ENCODE results near the gene LYSMD3.

LYSMD3 gene

GRCh38 chr5:90529939-90530677, 724 bp upstream of the LYSMD3 start:
- peaks cover 27% of the 10 kb centered on the region for H3K4me1 Mint-ChIP-seq
- H3K27me3 Mint-ChIP-seq = peaks cover 10% of the 10 kb centered on the region
- H3K9me3 Mint-ChIP-seq = no peaks in the 10 kb centered on the region
- peaks cover 4% of the 10 kb centered on the region for H3K36me3 Mint-ChIP-seq
- H3K4me3 Mint-ChIP-seq = peak overlapping the region; percentile 99
- peak overlapping the region; percentile 97 for H3K27ac Mint-ChIP-seq

DNA sequence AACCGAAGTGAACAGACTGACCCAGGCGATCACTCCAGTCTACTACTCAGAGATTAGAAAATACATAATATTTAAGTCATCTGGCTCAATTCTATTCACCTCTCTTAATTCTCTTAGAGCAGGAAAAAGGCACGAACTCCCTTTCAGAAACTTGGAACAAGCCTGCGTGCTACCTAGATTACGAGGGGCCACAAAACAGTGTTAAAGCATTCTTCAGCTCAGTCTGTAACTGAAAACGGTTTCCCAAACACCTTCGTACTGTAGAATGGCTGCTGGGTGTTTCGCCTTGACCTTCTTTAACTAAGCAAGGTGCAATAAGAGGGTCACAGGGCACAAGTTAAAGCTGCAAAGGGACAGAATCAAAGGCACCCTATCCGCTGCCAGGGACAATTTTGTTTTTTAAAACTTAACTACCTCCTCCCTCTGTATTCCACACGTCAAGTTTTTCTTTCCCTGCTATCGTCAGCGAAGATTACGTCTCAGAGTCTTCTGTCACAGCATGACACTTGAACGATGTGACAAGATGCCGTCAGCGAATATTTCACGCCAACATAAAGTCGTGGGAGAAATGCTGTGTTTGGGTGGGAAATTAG, 687 bp downstream of the LYSMD3 start:
- H3K9me3 Mint-ChIP-seq = no peaks in the 10 kb centered on the region
- peaks cover 5% of the 10 kb centered on the region for H3K36me3 Mint-ChIP-seq
- peaks cover 5% of the 10 kb centered on the region for H3K27me3 Mint-ChIP-seq
- H3K4me3 Mint-ChIP-seq = peak overlapping the region; percentile 99
- H3K4me1 Mint-ChIP-seq = peaks cover 35% of the 10 kb centered on the region
- peak overlapping the region; percentile 76 for H3K27ac Mint-ChIP-seq

GRCh38 chr5:90519081-90519480, 10.3 kb downstream of the LYSMD3 start:
- H3K9me3 Mint-ChIP-seq = no peaks in the 10 kb centered on the region
- no peak overlapping the region for H3K4me3 Mint-ChIP-seq
- H3K4me1 Mint-ChIP-seq = peaks cover 31% of the 10 kb centered on the region
- H3K27ac Mint-ChIP-seq = peak overlapping the region; percentile 36
- H3K36me3 Mint-ChIP-seq = peaks cover 26% of the 10 kb centered on the region
- no peaks in the 10 kb centered on the region for H3K27me3 Mint-ChIP-seq

DNA sequence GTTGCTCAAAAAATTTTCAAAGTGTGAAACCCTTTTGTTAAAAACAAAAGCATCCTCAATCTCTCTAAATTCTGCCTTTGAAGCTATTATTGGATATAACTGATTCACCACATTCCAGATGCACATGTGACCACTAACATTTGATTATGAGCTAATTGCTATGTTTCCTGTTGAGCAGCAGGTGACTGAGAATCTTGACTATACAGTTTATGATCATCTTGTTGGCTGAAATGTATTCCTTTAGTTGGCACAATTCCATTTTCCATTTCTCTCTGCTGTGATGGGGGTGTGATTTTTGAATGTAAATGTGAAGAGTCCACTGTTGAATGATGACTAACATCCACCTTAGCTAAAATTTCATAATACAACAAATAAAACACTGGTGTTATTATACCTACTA, 10.7 kb downstream of the LYSMD3 start:
- Mint-ChIP-seq H3K4me1 (peaks cover 27% of the 10 kb centered on the region), H3K36me3 (peaks cover 26% of the 10 kb centered on the region), H3K4me3 (no peak overlapping the region), H3K27ac (peak overlapping the region; percentile 36), H3K27me3 (no peaks in the 10 kb centered on the region), H3K9me3 (no peaks in the 10 kb centered on the region)

GRCh38 chr5:90514520-90514919, 14.9 kb downstream of the LYSMD3 start:
- Mint-ChIP-seq H3K4me1 (peaks cover 11% of the 10 kb centered on the region), H3K4me3 (no peak overlapping the region), H3K9me3 (no peaks in the 10 kb centered on the region), H3K27ac (peak overlapping the region; percentile 24), H3K36me3 (peaks cover 12% of the 10 kb centered on the region), H3K27me3 (no peaks in the 10 kb centered on the region)

DNA sequence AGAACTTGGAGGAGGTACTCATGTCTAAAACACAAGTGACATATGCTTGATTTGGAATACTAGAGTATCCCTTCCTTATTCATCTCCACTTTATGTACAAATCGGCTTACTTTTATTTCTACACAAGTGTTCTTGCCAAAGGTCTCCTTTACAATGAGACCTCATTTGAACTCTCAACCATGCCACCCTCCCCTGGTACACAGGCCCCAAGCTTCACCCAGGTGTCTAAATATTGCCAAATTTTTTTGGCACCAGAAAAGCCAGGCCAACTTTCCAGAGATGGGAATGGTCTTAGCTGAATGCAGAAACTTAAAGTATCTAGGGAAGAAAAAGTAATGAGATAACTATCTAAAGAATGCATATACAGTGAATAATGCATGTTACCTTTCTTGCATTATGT, 18.9 kb downstream of the LYSMD3 start:
- Mint-ChIP-seq H3K9me3 (no peaks in the 10 kb centered on the region), H3K27ac (no peak overlapping the region), H3K4me1 (peaks cover 6% of the 10 kb centered on the region), H3K36me3 (peaks cover 12% of the 10 kb centered on the region), H3K27me3 (no peaks in the 10 kb centered on the region), H3K4me3 (no peak overlapping the region)

GRCh38 chr5:90506221-90506620, 23.2 kb downstream of the LYSMD3 start:
- Mint-ChIP-seq H3K9me3 (no peaks in the 10 kb centered on the region), H3K36me3 (peaks cover 12% of the 10 kb centered on the region), H3K4me3 (no peak overlapping the region), H3K27ac (no peak overlapping the region), H3K27me3 (no peaks in the 10 kb centered on the region), H3K4me1 (peaks cover 6% of the 10 kb centered on the region)

DNA sequence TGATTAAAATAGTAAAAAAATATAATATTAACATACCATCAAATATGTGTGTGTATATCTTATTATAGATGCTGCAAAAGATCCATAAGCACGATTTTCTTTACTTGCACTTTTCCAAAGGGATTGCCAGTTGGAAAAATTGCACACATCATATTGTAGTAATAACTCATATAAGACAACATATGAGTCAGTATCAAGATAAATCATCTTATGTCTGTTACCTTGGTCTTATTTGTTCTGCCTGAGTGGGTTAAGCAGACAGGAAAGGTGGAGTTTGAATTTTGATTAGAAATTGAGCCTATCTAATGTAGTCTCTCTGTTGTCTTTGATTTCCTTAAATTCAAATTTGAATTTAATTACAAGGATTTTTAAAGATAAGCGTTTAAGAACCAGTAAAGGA, 24.6 kb downstream of the LYSMD3 start:
- Mint-ChIP-seq H3K27ac (no peak overlapping the region), H3K4me1 (peaks cover 6% of the 10 kb centered on the region), H3K9me3 (no peaks in the 10 kb centered on the region), H3K36me3 (peaks cover 12% of the 10 kb centered on the region), H3K4me3 (no peak overlapping the region), H3K27me3 (no peaks in the 10 kb centered on the region)

DNA sequence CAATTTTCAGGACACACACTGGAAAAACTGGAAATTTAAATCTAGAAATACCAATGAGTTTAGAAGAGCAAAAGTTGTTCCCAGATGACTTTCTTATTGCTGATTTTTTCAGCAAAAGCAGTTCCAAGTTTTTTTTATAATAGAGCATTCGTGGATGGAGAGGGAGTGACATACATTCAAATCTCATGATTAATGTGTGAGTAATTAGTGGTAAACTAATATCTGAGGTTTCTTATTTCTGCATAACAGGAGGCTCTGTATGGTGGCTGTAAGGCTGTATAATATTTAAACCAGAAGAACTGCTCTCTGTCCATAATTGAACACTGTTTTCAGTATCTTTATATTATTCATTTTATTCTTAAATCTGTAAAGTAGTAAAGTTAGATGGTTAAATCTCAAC, 25.8 kb downstream of the LYSMD3 start:
- H3K9me3 Mint-ChIP-seq = no peaks in the 10 kb centered on the region
- no peak overlapping the region for H3K4me3 Mint-ChIP-seq
- no peak overlapping the region for H3K27ac Mint-ChIP-seq
- peaks cover 6% of the 10 kb centered on the region for H3K4me1 Mint-ChIP-seq
- H3K36me3 Mint-ChIP-seq = peaks cover 12% of the 10 kb centered on the region
- no peaks in the 10 kb centered on the region for H3K27me3 Mint-ChIP-seq

- H3K4me1 Mint-ChIP-seq = no peaks in the 10 kb centered on the region
- H3K36me3 Mint-ChIP-seq = peaks cover 6% of the 10 kb centered on the region
- H3K27ac Mint-ChIP-seq = no peak overlapping the region
- H3K9me3 Mint-ChIP-seq = peaks cover 11% of the 10 kb centered on the region
- no peaks in the 10 kb centered on the region for H3K27me3 Mint-ChIP-seq
- no peak overlapping the region for H3K4me3 Mint-ChIP-seq
Observed at GRCh38 chr5:90495146-90495545, 34.2 kb downstream of the LYSMD3 start.

DNA sequence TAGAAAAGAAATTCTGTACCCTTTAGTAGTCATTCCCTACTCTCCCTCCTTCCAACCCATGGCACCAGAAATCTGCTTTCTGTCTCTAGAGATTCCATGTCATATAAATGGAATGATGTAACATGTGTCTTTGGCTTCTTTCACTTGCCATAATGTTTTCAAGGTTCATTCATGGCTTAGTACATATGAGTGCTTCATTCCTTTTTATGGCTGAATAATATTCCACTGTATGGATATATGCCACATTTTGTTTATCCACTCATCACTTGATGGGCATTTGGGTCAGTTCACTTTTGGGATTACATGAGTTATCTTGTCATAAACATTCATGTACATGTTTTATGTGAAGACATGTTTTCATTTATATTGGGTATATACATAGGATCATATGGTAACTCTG, 35.3 kb downstream of the LYSMD3 start:
- no peak overlapping the region for H3K4me3 Mint-ChIP-seq
- H3K27ac Mint-ChIP-seq = no peak overlapping the region
- H3K27me3 Mint-ChIP-seq = no peaks in the 10 kb centered on the region
- H3K4me1 Mint-ChIP-seq = no peaks in the 10 kb centered on the region
- H3K9me3 Mint-ChIP-seq = peaks cover 11% of the 10 kb centered on the region
- H3K36me3 Mint-ChIP-seq = peaks cover 5% of the 10 kb centered on the region

- Mint-ChIP-seq H3K27ac (no peak overlapping the region), H3K4me1 (no peaks in the 10 kb centered on the region), H3K27me3 (no peaks in the 10 kb centered on the region), H3K36me3 (peaks cover 5% of the 10 kb centered on the region), H3K9me3 (peaks cover under 1% of the 10 kb centered on the region), H3K4me3 (no peak overlapping the region)
Observed at GRCh38 chr5:90488791-90489190, 40.6 kb downstream of the LYSMD3 start.

- Mint-ChIP-seq H3K36me3 (peaks cover 8% of the 10 kb centered on the region), H3K4me3 (no peak overlapping the region), H3K4me1 (no peaks in the 10 kb centered on the region), H3K27me3 (no peaks in the 10 kb centered on the region), H3K9me3 (no peaks in the 10 kb centered on the region), H3K27ac (no peak overlapping the region)
Observed at GRCh38 chr5:90484540-90484939, 44.8 kb downstream of the LYSMD3 start.

- Mint-ChIP-seq H3K4me1 (no peaks in the 10 kb centered on the region), H3K9me3 (no peaks in the 10 kb centered on the region), H3K4me3 (no peak overlapping the region), H3K27me3 (no peaks in the 10 kb centered on the region), H3K27ac (no peak overlapping the region), H3K36me3 (peaks cover 8% of the 10 kb centered on the region)
Observed at GRCh38 chr5:90483206-90483605, 46.2 kb downstream of the LYSMD3 start.

DNA sequence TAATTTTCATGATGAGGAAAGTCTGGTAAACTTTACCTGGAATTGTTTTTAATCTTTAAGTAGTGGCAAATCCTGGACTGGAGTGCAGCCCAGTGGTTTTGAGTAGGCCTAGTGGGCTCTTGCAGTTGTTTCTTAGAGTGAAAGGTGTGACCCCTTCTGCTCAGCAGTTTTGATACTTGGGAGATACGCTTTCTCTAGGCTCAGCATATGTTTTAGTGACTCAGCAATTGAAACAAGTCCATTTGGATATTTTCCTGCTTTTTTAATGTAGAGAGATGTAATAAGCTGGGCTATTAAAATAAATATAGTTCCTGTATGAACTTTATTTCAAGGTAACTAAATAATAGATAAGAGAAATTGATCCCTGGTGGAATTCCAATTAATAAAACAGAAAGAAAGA, 48.7 kb downstream of the LYSMD3 start:
- Mint-ChIP-seq H3K36me3 (peaks cover 3% of the 10 kb centered on the region), H3K4me1 (peaks cover under 1% of the 10 kb centered on the region), H3K27me3 (no peaks in the 10 kb centered on the region), H3K4me3 (no peak overlapping the region), H3K9me3 (no peaks in the 10 kb centered on the region), H3K27ac (no peak overlapping the region)

- Mint-ChIP-seq H3K27ac (no peak overlapping the region), H3K27me3 (no peaks in the 10 kb centered on the region), H3K36me3 (peaks cover 3% of the 10 kb centered on the region), H3K4me3 (no peak overlapping the region), H3K4me1 (peaks cover 9% of the 10 kb centered on the region), H3K9me3 (no peaks in the 10 kb centered on the region)
Observed at GRCh38 chr5:90479611-90480385, 49.6 kb downstream of the LYSMD3 start.
